Stimulated activated CD4-positive, alpha-beta T cell treated with anti-CD3 and anti-CD28 coated beads, Interleukin-2, amount 100 ng/mL, for 4 hours (primary cell): ENCODE measurements around the gene VEPH1.

Experiments
- DNase-seq: peaks from one replicate; pipeline ENCODE4 v3.0.0-alpha.2; 2020; ENCODE audit warnings: low read depth

VEPH1 gene

GRCh38 chr3:157475921-157476414 lies 27.2 kb downstream of the VEPH1 start:
- no peak for DNase-seq

- no peak for DNase-seq
Measured at GRCh38 chr3:157472648-157473047, 30.6 kb downstream of the VEPH1 start.

DNA sequence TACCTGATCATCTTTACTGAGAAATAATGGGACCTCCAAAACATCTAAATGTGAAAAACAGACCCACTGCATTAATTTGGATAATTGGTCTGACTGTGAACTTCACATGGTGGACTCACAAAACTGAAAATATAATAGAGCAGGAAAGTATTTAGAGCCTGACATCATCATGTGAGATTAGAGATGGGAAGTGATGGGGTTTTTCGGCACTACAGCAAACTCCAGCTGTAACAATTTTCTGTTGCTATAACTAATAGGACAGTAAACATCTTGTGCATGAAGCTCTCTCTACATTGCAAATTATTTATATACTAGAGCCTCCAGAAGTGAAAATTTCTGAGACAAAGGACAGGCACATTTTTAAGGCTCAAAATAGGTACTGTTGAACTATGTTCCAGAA lies 32.2 kb downstream of the VEPH1 start:
- no peak for DNase-seq

GRCh38 chr3:157469561-157470294 lies 33.5 kb downstream of the VEPH1 start:
- DNase-seq, result no peak

DNA sequence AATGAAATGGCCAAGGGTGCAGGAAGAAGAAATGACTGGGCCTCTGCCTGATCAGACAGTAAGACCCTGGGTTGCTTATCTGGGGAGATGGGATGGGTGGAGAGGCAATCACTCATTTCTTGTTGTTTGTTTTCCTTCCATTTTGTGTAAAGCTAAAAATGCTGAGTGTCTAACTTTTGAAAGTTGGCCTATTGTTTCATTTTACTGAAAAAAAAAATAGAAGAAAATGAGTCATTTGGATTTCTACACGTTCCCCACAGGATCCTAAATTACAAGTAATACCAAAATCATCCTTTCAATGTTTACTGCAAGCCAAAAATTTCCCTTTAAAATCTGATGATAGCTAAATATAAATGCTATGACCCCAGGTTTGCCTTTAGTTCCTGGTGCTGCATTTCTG lies 36.0 kb downstream of the VEPH1 start:
- DNase-seq, result no peak

DNA sequence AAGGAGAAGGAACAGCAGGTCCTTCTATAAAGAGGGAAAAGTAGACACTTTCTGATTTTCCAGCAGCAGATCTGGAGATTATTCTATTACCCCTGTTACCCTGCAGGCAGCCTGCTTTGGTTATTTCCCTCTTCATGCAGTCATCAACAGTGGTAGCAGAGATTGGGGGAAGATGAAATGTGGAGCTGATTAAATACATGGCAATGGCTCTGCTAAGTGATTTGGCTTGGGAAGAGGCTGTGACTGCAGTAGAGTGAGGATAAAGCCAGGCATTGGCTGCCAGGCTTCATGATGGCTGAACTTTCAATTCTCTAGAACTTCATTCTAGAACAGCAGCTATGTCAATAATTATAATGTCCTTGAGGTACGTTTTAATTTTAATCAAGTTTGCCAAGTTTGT lies 37.5 kb downstream of the VEPH1 start:
- no peak for DNase-seq

DNA sequence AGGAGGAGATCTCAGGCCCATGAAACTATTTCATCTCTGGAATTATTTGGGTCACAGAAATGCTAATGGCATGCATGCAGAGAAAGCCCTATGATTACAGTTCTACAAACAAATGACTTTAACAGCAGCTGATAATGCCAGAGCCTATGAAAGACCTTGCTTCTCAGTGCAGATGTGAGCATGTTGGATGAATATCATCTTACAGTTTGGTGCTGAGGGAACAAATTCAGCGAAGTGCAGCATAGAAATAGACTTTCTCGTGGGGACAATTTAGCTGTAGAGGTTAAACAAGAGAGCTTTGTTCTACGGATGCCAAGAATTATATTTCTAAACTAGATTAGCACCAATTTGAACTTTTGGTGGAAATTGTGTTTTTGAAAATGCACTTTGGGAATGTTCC lies 38.9 kb downstream of the VEPH1 start:
- no peak for DNase-seq

- no peak for DNase-seq
Measured at GRCh38 chr3:157463816-157464215, 39.4 kb downstream of the VEPH1 start.

GRCh38 chr3:157460253-157460652 lies 43.0 kb downstream of the VEPH1 start:
- no peak for DNase-seq

GRCh38 chr3:157459706-157460105 lies 43.5 kb downstream of the VEPH1 start:
- no peak for DNase-seq

DNA sequence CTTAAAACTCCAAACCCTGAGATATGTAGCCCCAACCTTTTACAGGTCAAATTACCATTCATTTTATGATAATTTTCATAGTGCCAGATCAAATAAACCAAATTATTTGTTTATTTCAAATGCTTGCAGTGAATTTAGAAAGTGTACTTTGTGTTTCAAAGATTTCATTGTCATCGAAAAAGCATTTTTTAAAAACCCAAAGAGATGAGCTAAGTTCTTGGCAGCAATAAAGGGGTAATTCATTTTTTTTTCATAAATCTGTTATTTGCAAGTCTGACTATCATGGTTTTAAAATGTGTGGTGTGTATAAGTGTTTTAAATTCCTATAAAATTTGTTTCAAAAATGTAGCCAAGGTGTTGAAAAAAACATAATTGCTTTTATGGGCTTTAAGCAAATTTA lies 49.4 kb downstream of the VEPH1 start:
- no peak for DNase-seq

DNA sequence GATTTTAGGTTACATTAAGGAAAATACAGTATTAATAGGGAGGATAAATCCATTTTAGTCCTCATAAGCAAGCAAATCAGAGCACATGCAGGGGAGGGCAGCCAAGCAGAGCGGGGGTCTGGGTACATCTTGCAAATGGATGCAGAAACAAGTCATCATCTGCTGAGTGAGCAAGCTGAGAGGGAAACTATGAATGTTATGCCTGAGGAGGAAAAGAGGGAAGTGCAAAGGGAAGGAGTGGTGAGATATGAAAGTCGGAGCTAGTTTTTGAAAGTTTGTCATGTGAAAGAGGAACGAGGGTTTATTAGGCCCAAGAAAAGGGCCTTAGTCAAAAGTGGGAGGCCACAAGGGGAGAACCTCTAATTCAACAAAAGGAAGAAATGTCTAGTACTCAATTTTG lies 51.1 kb downstream of the VEPH1 start:
- DNase-seq, result no peak

DNA sequence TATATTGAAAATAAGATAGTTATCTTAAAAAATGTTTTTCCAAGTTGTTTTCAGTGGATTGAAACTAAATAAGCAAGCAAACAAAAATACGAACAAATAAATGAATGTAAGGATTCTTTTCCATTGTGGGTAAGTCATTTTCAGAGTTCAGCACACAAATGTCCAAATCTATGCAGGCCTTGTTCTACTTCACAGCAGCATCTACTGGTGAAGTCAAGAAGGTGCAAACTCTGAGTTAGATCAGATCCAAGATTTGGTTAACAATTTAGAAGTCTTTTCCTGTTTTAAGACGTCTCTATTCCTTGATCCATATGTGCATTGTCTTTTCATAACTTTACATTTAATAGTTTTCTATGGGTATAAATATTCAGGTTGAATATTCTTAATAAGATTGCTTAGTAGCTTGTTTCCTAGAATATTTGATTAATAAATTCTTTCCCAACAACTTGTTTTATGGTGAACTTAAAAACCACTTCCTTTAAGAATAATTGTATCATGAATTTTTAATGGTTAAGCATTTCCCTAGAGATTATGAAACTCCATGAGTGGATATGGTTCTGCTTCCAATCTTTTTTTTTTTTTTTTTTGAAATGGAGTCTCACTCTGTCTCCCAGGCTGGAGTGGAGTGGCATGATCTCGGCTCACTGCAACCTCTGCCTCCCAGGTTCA lies 56.1 kb downstream of the VEPH1 start:
- DNase-seq, result no peak

DNA sequence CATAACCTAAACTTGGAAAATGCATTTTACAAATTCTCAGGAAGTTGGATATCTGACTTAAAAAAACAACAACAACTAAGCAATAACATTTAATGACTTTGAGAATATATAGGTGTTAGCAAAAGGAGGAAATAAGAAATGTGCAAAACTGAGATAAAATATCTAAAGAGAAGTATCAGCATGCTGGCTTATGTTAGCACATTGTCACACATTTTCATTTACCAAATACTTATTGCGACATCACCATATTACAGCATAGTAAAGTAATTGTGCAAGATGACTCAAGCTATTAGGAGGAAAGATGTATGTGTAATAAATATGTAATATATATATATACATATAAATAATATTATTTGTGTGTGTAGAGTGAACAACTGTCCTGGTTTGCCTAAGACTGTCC lies 57.4 kb downstream of the VEPH1 start:
- DNase-seq, result no peak

- no peak for DNase-seq
Measured at GRCh38 chr3:157444797-157445184, 58.4 kb downstream of the VEPH1 start.

DNA sequence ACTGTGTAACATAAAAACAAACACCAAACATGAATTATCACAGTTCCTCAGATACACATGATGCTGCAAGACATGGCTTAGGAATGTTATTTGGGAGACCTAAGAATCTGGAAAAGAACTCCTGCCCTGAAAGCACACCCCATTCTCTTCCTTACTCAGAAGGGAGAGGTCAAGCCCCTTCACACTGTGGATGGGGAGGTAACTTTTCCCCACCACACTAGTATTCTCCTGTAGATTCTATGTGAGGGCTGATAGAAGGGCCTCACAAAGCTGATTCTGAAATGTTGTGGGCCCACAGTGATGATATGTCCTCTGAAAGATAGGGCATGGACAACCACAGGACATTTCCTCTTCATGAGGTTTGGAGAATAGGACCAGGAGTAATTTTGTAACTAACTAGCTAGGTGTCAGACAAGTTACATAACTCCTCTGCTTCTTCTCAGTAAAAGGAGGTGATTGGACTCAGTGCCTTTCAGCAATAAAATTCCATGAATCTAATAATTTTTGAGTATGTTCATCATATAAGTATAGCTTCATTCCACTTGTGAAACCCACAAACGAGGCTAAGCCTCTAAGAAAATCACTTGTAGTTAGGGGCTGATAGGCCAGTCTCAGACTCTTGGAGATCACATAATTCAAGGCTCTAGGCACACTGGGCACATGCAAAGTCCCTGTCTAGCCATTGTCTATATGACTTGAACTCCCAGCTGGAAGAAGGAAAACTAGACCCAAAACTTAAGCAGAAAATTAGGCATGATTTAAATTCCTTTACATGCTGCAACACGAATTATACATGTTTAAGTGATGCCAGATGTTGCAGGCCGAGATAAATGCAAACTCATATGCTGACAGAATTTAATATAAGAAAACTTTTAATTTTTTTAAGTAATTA lies 59.1 kb downstream of the VEPH1 start:
- no peak for DNase-seq

- DNase-seq, result no peak
Measured at GRCh38 chr3:157442729-157443128, 60.5 kb downstream of the VEPH1 start.

GRCh38 chr3:157441102-157441624 lies 62.1 kb downstream of the VEPH1 start:
- no peak for DNase-seq

- DNase-seq, result no peak
Measured at GRCh38 chr3:157438194-157438730, 65.0 kb downstream of the VEPH1 start.

DNA sequence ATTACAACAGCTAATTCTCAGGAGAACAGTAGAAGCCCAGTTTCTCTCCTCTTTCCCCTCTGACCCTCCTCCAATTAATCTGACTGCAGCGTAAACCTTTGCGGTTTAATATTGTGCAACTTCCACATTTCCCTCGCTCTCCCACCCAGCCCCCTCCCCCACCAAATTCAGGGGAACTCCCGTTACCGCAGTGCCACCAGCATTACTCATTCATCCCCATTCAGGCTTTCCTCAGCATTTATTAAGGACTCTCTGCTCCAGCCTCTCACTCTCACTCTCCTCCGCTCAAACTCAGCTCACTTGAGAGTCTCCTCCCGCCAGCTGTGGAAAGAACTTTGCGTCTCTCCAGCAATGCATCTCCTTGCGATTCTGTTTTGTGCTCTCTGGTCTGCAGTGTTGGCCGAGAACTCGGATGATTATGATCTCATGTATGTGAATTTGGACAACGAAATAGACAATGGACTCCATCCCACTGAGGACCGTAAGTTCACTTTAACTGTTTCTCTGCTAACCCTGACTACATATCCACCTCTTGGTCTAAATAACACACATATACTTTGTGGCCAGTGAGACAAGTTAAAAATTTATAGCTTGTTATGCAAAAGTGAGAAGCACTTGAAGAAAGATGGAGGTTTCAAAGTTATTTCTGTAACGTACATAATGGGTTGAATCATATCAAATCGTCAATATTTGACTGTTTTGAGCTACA lies 66.5 kb downstream of the VEPH1 start, which contains the start of gene PTX3:
Gene PTX3 (plus strand): TSS at position 268 of the 709 bp plus-strand sequence. CDS start 84 bp downstream, at position 352.
- DNase-seq, result no peak

- no peak for DNase-seq
Measured at GRCh38 chr3:157429708-157430107, 73.5 kb downstream of the VEPH1 start.
